GM21619 (cell line): ENCODE data around the gene DIP2C.
"Not testable (repeated sequence)": the region's sequence is repeated elsewhere in the genome, so short reads cannot be mapped to it uniquely, and the experiment has no call there.

Source experiments
- ATAC-seq: cut with Tn5 transposase; IDR thresholded peaks from one replicate; pipeline ENCODE4 v1.9.1; 2021; ENCODE audit not compliant: unreplicated experiment

The DIP2C gene

DNA sequence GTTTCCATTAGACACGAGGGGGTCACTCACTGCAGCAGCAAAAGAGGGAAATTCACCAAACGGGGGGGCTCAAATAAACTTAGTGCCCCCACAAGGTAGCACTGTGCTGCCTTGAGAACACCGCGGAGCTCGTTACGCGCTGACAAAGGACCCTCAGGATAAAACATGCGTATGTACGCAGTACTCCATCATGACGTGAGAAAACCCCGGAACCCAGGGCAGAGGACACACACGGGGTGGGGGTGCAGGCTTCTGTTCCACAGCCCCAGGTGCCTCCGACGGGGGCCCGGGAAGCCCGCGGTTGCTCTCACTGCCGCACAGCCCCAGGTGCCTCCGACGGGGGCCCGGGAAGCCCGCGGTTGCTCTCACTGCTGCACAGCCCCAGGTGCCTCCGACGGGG, 321.8 kb downstream of the DIP2C start:
- ATAC-seq: no peak

DNA sequence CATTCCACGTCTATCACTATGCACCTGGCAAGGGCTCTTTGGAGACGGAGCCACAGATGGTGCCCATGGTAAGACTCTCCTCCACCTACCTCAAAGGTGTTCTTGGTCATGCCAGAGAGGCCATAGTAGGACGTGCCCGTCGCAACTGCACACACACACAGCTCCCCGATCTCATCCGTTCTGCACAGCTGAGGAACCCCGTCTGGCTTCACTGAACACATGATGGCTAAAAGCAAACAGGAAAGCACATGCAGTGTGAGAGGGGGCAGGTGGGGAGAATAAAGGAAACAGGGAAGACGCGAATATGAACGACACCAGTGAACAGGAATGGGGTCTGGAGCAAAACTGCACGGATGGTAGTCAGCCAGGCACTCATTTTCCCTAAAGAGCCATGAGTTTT, 323.3 kb downstream of the DIP2C start:
- ATAC-seq: no peak

DNA sequence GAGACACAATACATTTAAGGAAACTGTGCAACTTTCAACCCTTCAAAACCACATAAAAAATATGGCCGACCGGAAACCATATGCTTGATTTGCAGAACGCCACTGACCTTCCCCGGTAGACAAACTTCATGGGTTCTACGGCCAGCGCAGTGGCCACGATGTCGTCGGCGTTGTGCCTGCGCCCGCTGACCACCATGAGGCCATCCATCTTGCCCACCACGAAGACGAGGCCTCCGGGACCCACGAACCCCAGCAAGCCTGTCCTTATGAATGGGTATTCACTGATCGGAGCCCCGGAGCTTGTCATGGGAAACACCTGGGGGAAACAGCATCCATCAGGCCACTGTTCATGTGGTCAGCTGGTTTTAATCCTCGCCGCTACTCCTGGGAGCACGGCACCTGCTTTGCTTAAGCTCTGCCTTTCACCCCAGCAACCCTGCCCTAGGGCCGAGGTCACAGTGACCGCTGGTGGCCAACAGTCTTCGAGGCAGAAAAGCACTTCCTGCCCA, 325.1 kb downstream of the DIP2C start:
- ATAC-seq: no peak

DNA sequence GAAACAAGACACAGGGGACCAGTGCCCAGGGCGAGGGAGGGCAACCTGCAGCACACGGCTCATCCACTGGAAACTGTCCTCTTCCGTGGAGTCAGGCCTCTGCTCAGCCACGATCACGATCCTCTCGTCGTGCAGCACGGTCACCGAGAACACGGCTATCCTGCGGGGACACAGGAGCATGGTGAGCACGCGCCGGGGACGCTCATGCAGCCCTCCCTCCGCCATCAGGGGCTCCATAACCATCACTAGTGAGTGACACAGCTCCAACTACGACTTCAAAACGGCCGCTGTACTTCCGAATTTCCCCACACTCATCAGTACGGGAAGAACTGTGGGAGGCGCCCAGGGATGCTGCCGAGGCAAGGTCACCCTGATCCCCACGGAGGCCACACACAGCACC, 326.3 kb downstream of the DIP2C start:
- ATAC-seq: no peak

DNA sequence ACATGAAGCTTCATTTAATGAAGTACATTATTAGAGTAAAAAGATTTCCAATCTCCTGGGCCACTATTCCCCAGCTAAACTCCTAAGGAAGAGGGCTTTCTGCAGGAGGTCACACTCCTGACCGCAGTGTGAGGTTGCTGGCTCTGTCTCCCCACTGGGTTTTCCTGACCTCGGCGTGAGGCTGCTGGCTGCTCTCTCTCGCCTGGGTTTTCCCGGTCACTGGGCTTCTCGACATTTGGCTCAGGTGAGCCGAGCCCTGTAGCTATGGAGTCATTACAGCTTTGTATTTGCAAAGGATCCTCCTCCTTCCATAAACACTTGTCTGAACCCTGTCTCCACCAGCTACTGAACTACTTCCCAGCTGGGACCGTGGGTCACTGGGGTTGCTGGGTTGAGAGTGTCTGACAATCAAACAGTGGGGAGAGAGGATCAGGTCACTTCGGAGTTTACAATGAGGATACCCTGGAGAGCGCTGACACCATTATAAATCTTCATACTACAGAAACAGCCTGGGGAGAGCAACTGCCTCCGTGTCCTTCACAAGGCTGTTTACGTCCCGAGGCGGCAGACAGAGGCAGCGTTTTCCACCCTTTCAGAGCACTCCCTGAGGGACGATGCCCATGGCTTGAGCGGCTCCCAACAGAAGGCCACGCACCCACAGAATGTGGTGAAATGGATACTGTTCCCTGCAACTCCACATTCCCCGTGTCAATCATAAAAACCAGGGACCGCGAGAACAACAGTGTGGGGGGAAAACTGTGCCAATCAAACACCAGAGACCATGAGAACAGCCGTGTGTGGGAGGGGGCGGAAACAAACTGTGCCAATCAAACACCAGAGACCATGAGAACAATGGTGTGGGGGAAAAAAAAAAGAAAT, 328.0 kb downstream of the DIP2C start:
- no peak for ATAC-seq

DNA sequence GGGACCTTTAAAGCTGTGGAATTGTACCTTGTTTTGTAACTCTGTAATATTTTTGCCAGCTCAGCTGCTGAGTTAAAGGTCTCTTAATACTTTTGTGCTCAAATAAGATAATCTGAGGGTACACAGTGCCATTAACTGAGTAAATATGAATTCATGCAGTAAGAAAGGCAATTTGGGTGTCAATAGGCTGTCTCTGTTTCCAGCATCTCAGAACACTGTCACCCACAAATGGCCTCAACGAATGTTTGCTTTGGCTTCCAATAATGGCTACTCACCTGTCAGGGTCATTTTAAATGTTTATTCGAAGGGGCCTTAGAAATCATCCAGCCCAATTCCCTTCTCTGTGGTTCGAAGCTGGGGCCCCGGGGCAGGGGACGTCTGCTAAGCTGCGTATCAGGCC, 328.8 kb downstream of the DIP2C start:
- no peak for ATAC-seq

DNA sequence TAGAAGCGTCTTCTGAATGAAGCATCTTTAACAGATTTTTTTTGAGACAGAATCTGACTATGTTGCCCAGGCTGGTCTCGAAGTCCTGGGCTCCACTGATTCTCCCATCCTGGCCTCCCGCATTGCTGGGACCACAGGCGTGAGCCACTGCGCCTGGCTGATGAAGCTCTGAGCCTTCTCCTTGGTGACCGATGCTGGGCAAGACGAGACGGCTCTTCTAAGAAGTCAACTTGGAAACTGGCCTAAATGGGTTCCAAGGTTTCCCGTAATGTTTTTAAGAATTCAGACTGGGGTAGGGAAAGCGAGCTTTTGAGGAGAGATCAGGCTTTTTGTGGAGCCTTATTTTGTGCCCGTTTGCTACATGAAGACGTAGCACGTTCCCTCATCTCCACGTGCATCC, 329.7 kb downstream of the DIP2C start:
- ATAC-seq: no peak

DNA sequence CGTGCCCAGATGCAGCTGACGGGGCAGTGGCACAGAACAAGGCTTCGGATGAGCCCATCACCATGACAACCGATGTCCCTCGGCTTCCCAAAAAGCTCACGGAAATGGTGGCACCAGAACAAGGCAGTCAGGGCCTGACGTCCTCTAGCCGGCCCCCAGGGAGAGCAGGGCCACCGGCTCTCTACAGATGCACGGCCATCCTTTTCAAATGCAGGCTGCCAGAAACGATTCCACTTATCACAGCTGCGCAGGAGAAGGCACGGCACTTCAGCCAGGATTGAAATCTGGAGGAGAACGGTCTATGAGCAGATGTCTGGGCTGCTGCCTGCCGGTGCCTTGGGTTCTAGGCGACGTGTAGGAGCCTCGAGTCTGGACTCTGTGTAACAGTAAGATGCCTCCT, 330.4 kb downstream of the DIP2C start:
- no peak for ATAC-seq

DNA sequence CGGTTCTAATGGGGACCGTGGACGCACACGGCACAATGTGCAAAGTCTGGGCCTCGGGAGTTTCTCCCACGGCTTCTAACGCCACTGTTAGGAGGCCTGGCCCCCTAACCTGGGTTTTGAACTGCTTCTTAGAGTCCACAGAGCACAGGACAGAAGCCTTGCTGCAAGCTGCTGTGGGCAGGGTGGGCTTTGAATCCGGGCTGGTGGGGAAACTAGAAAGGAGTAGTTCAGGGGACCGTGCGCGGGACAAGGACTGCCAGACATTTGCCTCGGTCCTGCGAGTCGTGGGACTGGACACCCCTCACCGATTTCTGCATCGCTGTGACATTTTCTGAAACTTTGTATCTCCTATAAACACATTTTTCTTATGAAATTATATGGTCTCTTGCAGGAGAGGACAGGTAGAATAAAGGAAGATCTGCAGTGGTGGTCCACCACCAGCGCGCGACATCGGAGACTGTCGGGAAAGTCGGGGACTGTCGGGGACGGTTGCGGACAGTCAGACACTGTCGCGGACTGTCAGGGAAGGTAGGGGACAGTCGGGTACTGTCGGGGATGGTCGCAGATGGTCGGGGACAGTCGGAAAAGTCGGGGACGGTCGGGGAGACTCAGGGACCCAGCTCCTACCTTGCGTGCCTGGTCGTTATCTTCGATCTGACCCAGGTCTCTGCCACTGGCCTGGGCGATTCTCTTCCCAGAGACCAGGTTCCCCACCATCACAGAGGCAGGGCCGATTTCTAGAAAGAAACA, 332.1 kb downstream of the DIP2C start:
- no peak for ATAC-seq

DNA sequence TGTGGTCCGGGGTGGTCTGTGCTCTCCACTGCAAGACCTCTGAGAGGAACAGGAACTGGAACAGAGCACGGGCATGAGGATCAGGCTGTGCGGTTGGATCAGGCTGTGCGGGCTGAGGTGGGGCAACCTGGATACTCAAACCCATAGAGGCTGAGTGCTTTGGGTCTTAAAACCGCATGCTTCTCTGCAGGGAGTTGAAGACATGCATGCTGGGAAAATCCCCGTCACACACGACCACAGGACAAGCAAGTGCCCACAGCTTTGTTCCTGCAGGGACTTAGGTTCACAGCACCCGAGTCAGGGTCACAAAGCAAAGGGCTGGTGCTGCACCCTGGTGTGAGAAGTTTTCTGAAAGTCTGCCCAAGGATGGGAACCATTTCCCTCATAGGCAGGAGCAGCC, 333.0 kb downstream of the DIP2C start:
- ATAC-seq: no peak

DNA sequence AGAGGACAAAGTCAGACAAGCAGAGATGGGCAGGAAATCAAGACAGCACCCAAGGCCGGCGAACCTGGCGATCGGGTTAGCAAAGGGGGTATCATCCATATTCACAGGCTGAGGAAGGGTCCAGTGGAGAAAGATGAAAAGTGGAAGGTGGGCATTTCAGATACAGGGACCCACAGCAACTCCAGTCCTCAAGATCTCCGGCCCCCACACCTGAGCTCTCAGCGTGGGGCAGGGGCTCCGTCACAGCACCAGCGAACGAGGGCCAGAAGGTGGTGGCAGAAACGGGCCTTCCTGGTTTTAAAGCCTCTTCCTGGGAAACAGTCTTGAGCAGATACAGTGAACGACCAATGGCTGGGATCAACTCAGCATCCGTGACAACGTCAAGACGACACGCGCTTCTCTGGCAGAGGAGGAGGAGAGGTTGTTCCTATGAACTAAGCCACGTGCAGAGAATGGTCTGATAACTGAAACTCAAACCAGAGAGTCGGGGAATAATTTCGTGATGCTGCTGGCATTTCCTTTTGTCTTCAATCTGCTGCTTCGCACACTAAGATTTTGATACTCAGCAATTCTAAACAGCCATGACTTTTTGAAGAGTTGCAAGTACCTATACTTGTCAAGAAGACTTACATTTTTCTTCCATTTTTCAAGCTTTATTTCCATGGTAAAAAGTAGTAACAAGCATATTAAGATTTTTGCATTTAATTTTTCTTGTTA, 334.4 kb downstream of the DIP2C start:
- no peak for ATAC-seq

DNA sequence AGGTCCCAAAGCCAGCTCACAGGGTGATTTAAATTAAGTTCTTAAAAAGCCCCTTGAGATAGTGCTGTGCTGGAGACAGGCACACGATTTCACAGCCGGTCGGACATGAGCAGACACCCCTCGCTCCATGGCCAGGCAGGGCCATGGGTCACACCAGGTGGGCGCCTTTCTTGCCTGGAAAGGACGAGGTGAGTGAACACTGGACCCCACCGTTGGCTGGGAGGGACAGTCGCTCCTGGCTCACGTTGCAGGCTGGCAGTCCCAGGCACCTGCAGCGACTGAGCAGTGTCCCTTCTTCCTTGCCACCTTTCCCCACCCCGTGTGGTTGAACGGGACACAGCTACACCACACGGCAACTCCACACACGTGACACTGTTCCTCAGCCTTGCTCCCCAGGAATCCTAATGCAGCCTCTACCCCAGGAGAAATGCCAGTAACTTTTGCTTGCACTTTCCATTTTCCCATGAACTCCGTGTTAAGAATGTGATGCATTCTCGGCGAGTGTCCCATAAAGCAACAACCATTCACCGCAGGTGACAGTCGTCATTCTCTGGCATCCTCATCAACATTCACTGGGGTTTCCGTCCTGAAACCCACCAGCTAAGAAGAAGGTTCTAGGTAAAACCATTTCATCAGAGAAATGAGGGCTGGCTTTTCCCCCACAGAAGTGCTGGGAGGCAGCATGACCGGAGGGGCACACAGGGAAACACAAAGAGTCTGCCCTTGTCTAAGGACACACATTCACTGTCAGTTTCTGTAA, 336.8 kb downstream of the DIP2C start:
- ATAC-seq: no peak

DNA sequence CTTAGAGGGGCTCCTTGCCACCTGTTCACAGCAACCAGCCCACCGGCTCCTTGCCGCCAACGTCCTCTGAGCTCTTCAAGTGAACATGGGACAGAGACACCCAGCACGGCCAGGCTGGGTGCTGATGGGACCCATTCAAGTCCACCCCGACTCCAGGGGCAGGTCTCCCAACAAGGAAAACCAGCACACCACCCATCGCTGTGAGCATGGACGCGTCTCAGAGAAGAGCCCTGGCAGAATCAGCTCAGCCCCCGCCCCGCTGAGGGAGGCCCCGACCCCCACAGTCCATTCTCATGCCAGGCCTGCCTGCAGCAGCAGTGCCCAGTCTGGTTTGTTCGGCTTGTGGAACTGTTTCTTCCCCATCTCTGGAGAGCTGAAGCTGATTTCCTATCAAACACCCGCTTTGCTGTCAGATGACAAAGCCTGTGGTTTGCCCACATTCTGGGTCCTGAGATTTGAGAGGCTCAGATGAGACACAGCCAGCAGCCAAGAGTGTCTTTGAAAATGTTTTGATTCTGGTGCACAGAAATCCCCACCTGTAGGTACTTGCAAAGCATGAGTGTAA, 337.6 kb downstream of the DIP2C start:
- no peak for ATAC-seq

DNA sequence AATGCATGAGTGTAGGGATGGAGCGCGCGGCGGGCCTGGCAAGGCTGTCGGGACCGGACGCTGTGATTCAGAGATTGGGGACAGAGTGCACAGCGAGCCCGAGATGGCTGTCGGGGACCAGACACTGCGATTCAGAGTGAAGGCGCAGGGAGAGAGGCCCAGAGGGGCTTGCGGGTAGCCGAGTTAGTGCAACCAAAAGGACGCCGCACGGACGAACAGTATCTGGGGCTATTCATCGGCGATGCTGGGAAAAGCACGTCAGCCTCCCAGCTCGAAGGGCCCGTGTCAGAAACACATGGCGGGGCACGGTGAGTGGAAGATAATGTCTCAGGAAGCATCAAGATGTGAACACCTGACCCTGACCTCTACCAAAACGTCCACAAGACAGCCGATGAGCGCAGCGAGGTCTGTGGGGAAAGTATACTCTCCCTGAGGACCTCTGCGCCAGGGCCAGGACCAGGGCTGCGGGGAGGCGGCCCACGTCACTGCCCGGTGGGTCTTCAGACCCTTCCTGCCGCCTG, 338.4 kb downstream of the DIP2C start:
- no peak for ATAC-seq

DNA sequence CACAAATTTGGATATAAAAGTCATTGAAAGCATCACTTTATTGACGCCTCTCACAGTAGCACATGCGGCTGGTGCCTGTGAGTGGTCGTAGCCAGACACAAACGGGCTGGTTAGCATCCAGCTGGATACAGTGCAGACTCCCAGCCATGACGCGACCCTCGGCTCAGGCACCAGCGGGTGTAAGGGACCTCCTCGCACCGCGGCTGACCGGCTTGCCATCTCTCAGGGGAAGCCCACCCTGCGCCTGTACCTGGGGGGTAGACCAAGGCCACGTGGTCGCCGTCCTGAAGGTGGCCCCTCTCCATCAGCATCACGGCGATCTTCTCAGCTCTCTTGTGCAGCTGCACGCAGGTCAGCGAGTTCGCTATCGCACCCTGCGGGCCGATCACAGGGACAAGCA, 340.4 kb downstream of the DIP2C start:
- ATAC-seq: no peak

DNA sequence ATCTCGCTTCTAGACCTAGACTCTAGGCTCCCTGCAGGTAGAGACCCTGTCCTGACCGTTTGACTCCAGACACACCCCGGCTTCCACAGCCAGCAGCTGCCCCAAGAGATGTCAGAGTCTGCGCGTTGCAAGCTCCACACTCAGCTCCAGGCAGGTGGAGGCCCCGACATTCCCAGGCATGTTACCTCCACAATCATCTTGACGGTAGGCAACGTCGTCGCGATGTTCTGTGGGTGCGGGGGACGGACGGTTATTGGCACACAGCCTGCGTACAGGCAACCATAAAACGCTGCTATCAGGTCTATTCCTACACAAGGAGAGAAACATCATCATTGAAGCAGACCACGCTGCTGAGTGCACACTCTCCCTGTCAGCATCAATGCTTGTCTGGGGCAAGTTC, 341.0 kb downstream of the DIP2C start:
- no peak for ATAC-seq

DNA sequence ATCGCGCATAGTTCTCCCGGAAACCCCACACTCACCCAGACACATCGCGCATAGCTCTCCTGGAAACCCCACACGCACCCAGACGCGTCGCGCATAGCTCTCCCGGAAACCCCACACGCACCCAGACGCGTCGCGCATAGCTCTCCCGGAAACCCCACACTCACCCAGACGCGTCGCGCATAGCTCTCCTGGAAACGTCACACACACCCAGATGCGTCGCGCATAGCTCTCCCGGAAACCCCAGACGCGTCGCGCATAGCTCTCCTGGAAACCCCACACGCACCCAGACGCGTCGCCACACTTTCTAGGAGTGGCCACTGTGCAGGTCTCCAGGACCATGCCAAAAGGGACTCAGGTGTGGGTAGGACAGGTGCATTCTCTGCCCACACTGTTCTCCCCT, 341.7 kb downstream of the DIP2C start:
- ATAC-seq: not testable (repeated sequence)

DNA sequence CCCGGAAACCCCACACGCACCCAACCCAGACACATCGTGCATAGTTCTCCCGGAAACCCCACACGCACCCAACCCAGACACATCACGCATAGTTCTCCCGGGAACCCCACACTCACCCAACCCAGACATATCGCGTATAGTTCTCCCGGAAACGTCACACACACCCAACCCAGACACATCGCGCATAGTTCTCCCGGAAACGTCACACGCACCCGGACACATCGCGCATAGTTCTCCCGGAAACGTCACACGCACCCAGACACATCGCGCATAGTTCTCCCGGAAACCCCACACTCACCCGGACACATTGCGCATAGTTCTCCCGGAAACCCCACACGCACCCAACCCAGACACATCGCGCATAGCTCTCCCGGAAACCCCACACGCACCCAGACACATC, 342.3 kb downstream of the DIP2C start:
- not testable (repeated sequence) for ATAC-seq

DNA sequence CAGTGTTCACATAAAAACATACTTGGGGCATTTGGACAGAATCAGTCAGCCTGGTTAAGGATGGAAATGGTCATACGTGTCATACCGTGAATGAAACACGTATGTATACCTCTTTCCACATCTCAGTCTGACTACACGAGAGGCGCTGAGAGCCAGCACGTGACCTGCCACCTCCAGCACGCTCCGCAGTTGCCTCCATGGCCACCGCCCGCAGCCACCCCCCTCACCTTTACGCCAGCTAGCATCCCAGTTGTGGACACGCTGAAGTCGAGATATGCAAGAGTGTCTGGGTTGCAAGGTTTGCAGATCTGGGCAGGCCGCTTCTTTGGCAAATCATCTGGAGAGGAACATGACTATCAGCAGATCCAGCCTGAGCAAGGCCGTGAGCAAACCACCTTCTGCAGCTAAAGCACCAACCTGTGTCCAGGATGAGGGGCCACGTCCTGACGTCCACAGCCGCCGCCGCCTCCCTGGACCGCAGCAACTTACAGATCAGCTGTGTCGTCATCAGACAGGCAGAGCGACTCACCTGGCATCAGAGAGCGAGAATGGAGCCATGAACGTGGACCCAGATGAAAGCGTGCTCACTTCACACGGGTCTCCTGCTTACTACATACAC, 344.8 kb downstream of the DIP2C start:
- no peak for ATAC-seq
